H9 (cell line): ENCODE measurements around the gene MTG2. TPM values are rescaled to one million over a fixed set of nuclear protein-coding genes. Genes with fewer than 3 reads are reported as not detected.

ENCODE experiments used
- DNase-seq: peaks from one replicate; pipeline ENCODE4 v3.0.0-alpha.2; 2017
- H2AFZ ChIP-seq: one replicate; pipeline ENCODE4 v1.6.1; 2013; ENCODE audit warnings: mild to moderate bottlenecking, low read length, control low read depth, moderate library complexity
- H2AK5ac ChIP-seq: 2 replicates; pipeline ENCODE4 v1.6.1; 2013; ENCODE audit warnings: low read length, control low read depth, mixed read lengths; ENCODE audit not compliant: insufficient read length
- H2BK120ac ChIP-seq: one replicate; pipeline ENCODE4 v1.6.1; 2013; ENCODE audit warnings: low read depth, mild to moderate bottlenecking, low read length, control low read depth, inconsistent platforms; ENCODE audit not compliant: poor library complexity, severe bottlenecking
- H2BK12ac ChIP-seq: 2 replicates; pipeline ENCODE4 v1.6.1; 2013; ENCODE audit warnings: low read length, control low read depth, mixed read lengths, low read depth; ENCODE audit not compliant: insufficient read length
- H2BK15ac ChIP-seq: 2 replicates; pipeline ENCODE4 v1.6.1; 2013; ENCODE audit warnings: low read depth, low read length, control low read depth
- H2BK20ac ChIP-seq: one replicate; pipeline ENCODE4 v1.6.1; 2013; ENCODE audit warnings: low read depth, mild to moderate bottlenecking, low read length, control low read depth, inconsistent platforms; ENCODE audit not compliant: poor library complexity, severe bottlenecking
- H2BK5ac ChIP-seq: 2 replicates; pipeline ENCODE4 v1.6.1; 2013; ENCODE audit warnings: low read length, control low read depth, mixed read lengths; ENCODE audit not compliant: insufficient read length
- H3K14ac ChIP-seq: 2 replicates; pipeline ENCODE4 v1.6.1; 2013; ENCODE audit warnings: low read length, control low read depth; ENCODE audit not compliant: insufficient read depth
- H3K18ac ChIP-seq: 2 replicates; pipeline ENCODE4 v1.6.1; 2013; ENCODE audit warnings: low read depth, mild to moderate bottlenecking, mixed read lengths, low read length, control low read depth; ENCODE audit not compliant: insufficient read length
- H3K23ac ChIP-seq: 2 replicates; pipeline ENCODE4 v1.6.1; 2013; ENCODE audit warnings: low read length, control low read depth, mixed read lengths, low read depth; ENCODE audit not compliant: insufficient read length
- H3K23me2 ChIP-seq: 2 replicates; pipeline ENCODE4 v1.6.1; 2013; ENCODE audit warnings: low read depth, mild to moderate bottlenecking, mixed read lengths, low read length, control low read depth; ENCODE audit not compliant: insufficient read length, poor library complexity, severe bottlenecking
- H3K27ac ChIP-seq: 2 replicates; pipeline ENCODE4 v1.5.1; 2013; ENCODE audit warnings: low read length, control low read depth, mixed read lengths, low read depth; ENCODE audit not compliant: insufficient read length
- H3K27me3 ChIP-seq: 2 replicates; pipeline ENCODE4 v1.6.1; 2013; ENCODE audit warnings: low read length, control low read depth, inconsistent platforms; ENCODE audit not compliant: insufficient read depth
- H3K4ac ChIP-seq: 2 replicates; pipeline ENCODE4 v1.6.1; 2013; ENCODE audit warnings: low read depth, mild to moderate bottlenecking, control low read depth, inconsistent platforms, low read length, moderate library complexity
- H3K4me1 ChIP-seq: 2 replicates; pipeline ENCODE4 v1.6.1; 2013; ENCODE audit warnings: low read length, control low read depth, inconsistent platforms; ENCODE audit not compliant: insufficient read depth
- H3K4me2 ChIP-seq: 2 replicates; pipeline ENCODE4 v1.6.1; 2013; ENCODE audit warnings: low read length, control low read depth, mixed read lengths; ENCODE audit not compliant: insufficient read length, insufficient read depth
- H3K56ac ChIP-seq: 2 replicates; pipeline ENCODE4 v1.6.1; 2013; ENCODE audit warnings: low read depth, mild to moderate bottlenecking, mixed read lengths, low read length, control low read depth; ENCODE audit not compliant: insufficient read length
- H3K79me1 ChIP-seq: 2 replicates; pipeline ENCODE4 v1.6.1; 2013; ENCODE audit warnings: low read depth, mild to moderate bottlenecking, moderate library complexity, low read length, control low read depth, inconsistent platforms; ENCODE audit not compliant: insufficient read depth, poor library complexity, severe bottlenecking
- H3K79me2 ChIP-seq: 2 replicates; pipeline ENCODE4 v1.6.1; 2013; ENCODE audit warnings: low read length, control low read depth, inconsistent platforms; ENCODE audit not compliant: insufficient read depth
- H3K9ac ChIP-seq: 2 replicates; pipeline ENCODE4 v1.6.1; 2013; ENCODE audit warnings: low read length, control low read depth, mixed read lengths; ENCODE audit not compliant: insufficient read length; ENCODE audit errors: extremely low read depth
- H3K9me3 ChIP-seq: one replicate; pipeline ENCODE4 v1.6.1; 2013; ENCODE audit warnings: low read depth, low read length, inconsistent platforms; ENCODE audit not compliant: control insufficient read depth
- H3T11ph ChIP-seq: one replicate; pipeline ENCODE4 v1.6.1; 2013; ENCODE audit warnings: mild to moderate bottlenecking, low read length, control low read depth, inconsistent platforms
- H4K20me1 ChIP-seq: one replicate; pipeline ENCODE4 v1.6.1; 2013; ENCODE audit not compliant: control insufficient read depth, insufficient read length, insufficient read depth
- H4K5ac ChIP-seq: 2 replicates; pipeline ENCODE4 v1.6.1; 2013; ENCODE audit warnings: low read depth, mild to moderate bottlenecking, mixed read lengths, low read length, control low read depth; ENCODE audit not compliant: insufficient read length
- H4K8ac ChIP-seq: replicated peaks from 2 replicates; pipeline ENCODE4 v1.6.1; 2013; ENCODE audit warnings: low read length, control low read depth, mixed read lengths, low read depth; ENCODE audit not compliant: insufficient read length
- H4K91ac ChIP-seq: 2 replicates; pipeline ENCODE4 v1.6.1; 2013; ENCODE audit warnings: low read depth, mild to moderate bottlenecking, moderate library complexity, mixed read lengths, low read length, control low read depth; ENCODE audit not compliant: insufficient read length
- H3K27ac Mint-ChIP-seq, 3 experiments: 2 replicates in 2 of 3; 3 replicates in 1 of 3; pipeline ENCODE4 v1.8.0; 2020 to 2021; ENCODE audit warnings: mixed read lengths in 3 of 3, mild to moderate bottlenecking in 1 of 3, moderate library complexity in 1 of 3
- H3K27me3 Mint-ChIP-seq: 2 replicates; pipeline ENCODE4 v1.8.0; 2021; ENCODE audit warnings: low read depth, mild to moderate bottlenecking, moderate library complexity, mixed read lengths
- H3K36me3 Mint-ChIP-seq, 3 experiments: 2 replicates in 2 of 3; 3 replicates in 1 of 3; pipeline ENCODE4 v1.8.0; 2020 to 2021; ENCODE audit warnings: low read depth in 3 of 3, mixed read lengths in 3 of 3; ENCODE audit not compliant: insufficient read depth in 1 of 3
- H3K4me1 Mint-ChIP-seq, 2 experiments: 2 replicates each; pipeline ENCODE4 v1.8.0; 2020; ENCODE audit warnings: mixed read lengths in 2 of 2
- H3K4me3 Mint-ChIP-seq, 2 experiments: 2 replicates in 1 of 2; 3 replicates in 1 of 2; pipeline ENCODE4 v1.8.0; 2020 to 2021; ENCODE audit warnings: mild to moderate bottlenecking in 2 of 2, mixed read lengths in 2 of 2, moderate library complexity in 1 of 2
- H3K9me3 Mint-ChIP-seq, 2 experiments: 2 replicates in 1 of 2; 3 replicates in 1 of 2; pipeline ENCODE4 v1.8.0; 2020; ENCODE audit warnings: mild to moderate bottlenecking in 2 of 2, mixed read lengths in 2 of 2, moderate library complexity in 1 of 2
- WGBS: extraction: QIAGEN DNeasy Blood & Tissue Kit; methylation state at CpG from one replicate; pipeline ENCODE4 v1.1.7; 2013; ENCODE audit warnings: missing lambda C conversion rate, low lambda C conversion rate, mixed read lengths; ENCODE audit not compliant: insufficient read length; ENCODE audit errors: extremely low coverage; 5-methylcytosine and 5-hydroxymethylcytosine counted together
- total RNA-seq: library from RNA; stranded (reverse); gene quantifications from 2 replicates; pipeline ENCODE4 v1.2.1, GENCODE V29; 2021
- TF ChIP-seq, protein P1 (sequence below): fragments of 200-600 bp; sonication (generic); conservative IDR thresholded peaks from 3 replicates; pipeline ENCODE4 v1.8.0; 2021; ENCODE audit warnings: antibody characterized with exemption, mild to moderate bottlenecking

The MTG2 gene
- total RNA-seq, 1 experiment from 2014 or later, result 25.1 TPM

DNA sequence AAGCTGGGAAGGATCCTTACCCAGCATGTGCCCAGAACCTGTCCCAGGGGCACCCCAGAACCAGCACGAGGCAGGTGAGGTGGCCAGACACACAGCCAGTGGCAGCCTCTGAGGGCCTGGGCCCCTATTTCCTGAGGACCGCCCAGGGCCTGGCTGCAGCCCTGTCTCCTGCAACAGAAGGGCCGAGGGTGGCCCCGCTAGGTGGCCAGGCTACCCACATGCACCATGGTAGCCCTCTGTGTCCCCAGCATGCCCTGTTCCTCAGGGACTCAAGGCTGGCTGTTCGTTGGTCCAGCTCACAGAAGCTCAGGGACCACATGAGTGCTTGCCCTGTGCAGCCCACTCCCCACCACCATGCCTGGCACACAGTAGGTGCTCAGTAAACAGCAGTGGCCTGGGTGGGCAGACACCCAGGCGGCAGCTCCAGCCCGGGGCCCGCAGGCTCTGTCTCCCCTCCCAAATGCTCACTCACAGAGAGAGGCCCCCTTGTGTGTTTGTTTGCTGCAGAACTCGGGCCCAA lies 29.0 kb downstream of the MTG2 start:
- Histone ChIP-seq H4K20me1 (no peaks in the 10 kb centered on the region), H3T11ph (no peak overlapping the region), H3K4ac (no peak overlapping the region), H2AFZ (no peak overlapping the region), H2BK20ac (no peak overlapping the region), H4K91ac (no peak overlapping the region), H4K8ac (no peak overlapping the region), H2BK15ac (no peak overlapping the region), H2BK12ac (no peak overlapping the region), H3K27me3 (no peaks in the 10 kb centered on the region), H3K23me2 (no peaks in the 10 kb centered on the region), H3K4me1 (no peaks in the 10 kb centered on the region), H3K27ac (no peak overlapping the region), H2AK5ac (no peak overlapping the region), H3K4me2 (no peak overlapping the region), H3K56ac (no peak overlapping the region), H3K79me1 (no peaks in the 10 kb centered on the region), H3K18ac (no peak overlapping the region), H2BK5ac (no peak overlapping the region), H3K23ac (no peak overlapping the region), H3K79me2 (no peaks in the 10 kb centered on the region), H2BK120ac (no peak overlapping the region), H3K9me3 (no peaks in the 10 kb centered on the region), H4K5ac (no peak overlapping the region), H3K14ac (no peak overlapping the region), H3K9ac (no peak overlapping the region)
- Mint-ChIP-seq H3K27ac (peak overlapping the region in 1 of 3 experiments; percentile 71; a peak in 1 of 7 replicates), H3K4me1 (peaks cover 4 to 19% of the 10 kb centered on the region in 2 experiments), H3K27me3 (peaks cover 31% of the 10 kb centered on the region), H3K36me3 (no peaks in the 10 kb centered on the region), H3K4me3 (no peak overlapping the region), H3K9me3 (no peaks in the 10 kb centered on the region)
- no peak for DNase-seq
- WGBS, result no CpG with 5 or more reads among the region's 9 CpGs
- TF ChIP-seq, protein P1, sequence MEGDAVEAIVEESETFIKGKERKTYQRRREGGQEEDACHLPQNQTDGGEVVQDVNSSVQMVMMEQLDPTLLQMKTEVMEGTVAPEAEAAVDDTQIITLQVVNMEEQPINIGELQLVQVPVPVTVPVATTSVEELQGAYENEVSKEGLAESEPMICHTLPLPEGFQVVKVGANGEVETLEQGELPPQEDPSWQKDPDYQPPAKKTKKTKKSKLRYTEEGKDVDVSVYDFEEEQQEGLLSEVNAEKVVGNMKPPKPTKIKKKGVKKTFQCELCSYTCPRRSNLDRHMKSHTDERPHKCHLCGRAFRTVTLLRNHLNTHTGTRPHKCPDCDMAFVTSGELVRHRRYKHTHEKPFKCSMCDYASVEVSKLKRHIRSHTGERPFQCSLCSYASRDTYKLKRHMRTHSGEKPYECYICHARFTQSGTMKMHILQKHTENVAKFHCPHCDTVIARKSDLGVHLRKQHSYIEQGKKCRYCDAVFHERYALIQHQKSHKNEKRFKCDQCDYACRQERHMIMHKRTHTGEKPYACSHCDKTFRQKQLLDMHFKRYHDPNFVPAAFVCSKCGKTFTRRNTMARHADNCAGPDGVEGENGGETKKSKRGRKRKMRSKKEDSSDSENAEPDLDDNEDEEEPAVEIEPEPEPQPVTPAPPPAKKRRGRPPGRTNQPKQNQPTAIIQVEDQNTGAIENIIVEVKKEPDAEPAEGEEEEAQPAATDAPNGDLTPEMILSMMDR, result no peak
